GM13976 (cell line): ENCODE results near the gene MDH1.

Source experiments
- DNase-seq: peaks from one replicate; pipeline ENCODE4 v3.0.0; 2012; ENCODE audit warnings: low spot score
- CTCF ChIP-seq: IDR thresholded peaks from 2 replicates; pipeline ENCODE4 v1.5.1; 2012; ENCODE audit warnings: borderline replicate concordance, mild to moderate bottlenecking; ENCODE audit not compliant: insufficient read depth; ENCODE audit errors: extremely low read depth, missing control alignments, control extremely low read depth
- in situ Hi-C: fragments of 300-500 bp; cut with MboI; formaldehyde crosslinking; loops from one replicate; pipeline ENCODE4 v1.12.0; 2022; ENCODE audit warnings: low sequenced_read_pairs, mixed read lengths, inconsistent platforms; ENCODE audit not compliant: unreplicated experiment

Gene MDH1

GRCh38 chr2:63631501-63631900, 42.7 kb downstream of the MDH1 start:
- TF ChIP-seq CTCF: no peak
- no peak for DNase-seq
- in situ Hi-C loops: no loop called here

- in situ Hi-C loops: no loop called here
- no peak for TF ChIP-seq CTCF
- no peak for DNase-seq
These were observed 43.6 kb downstream of the MDH1 start for GRCh38 chr2:63632382-63632781.

GRCh38 chr2:63639344-63639743, 50.6 kb downstream of the MDH1 start:
- no peak for DNase-seq

GRCh38 chr2:63642946-63643345, 54.2 kb downstream of the MDH1 start:
- DNase-seq: no peak
- in situ Hi-C loops: no loop called here
- TF ChIP-seq CTCF: no peak

More at GRCh38 chr2:63639344-63639743, 50.6 kb downstream of the MDH1 start:
- in situ Hi-C loops: no loop called here
- TF ChIP-seq CTCF: no peak

- no peak for TF ChIP-seq CTCF
- no peak for DNase-seq
- in situ Hi-C loops: no loop called here
These were observed 54.7 kb downstream of the MDH1 start for GRCh38 chr2:63643486-63643885.

- in situ Hi-C loops: no loop called here
- no peak for DNase-seq
- TF ChIP-seq CTCF: no peak
These were observed 59.9 kb downstream of the MDH1 start for GRCh38 chr2:63648632-63649031.

GRCh38 chr2:63649829-63650228, 61.1 kb downstream of the MDH1 start:
- no peak for TF ChIP-seq CTCF
- DNase-seq: no peak
- in situ Hi-C loops: no loop called here
